HG03139 (cell line): ENCODE data around the gene LSR.
"Not testable (repeated sequence)": the region's sequence is repeated elsewhere in the genome, so short reads cannot be mapped to it uniquely, and the experiment has no call there.

Experiments
- ATAC-seq: cut with Tn5 transposase; IDR thresholded peaks from one replicate; pipeline ENCODE4 v1.9.1; 2021; ENCODE audit not compliant: unreplicated experiment

Gene LSR

GRCh38 chr19:35284153-35285094, 35.6 kb downstream of the LSR start:
- ATAC-seq: no peak

GRCh38 chr19:35285095-35285449, 36.3 kb downstream of the LSR start:
- no peak for ATAC-seq

- ATAC-seq: not testable (repeated sequence)
Measured at GRCh38 chr19:35285465-35285864, 36.7 kb downstream of the LSR start.

GRCh38 chr19:35286101-35286500, 37.3 kb downstream of the LSR start:
- not testable (repeated sequence) for ATAC-seq

- ATAC-seq: no peak
Measured at GRCh38 chr19:35287713-35288112, 38.9 kb downstream of the LSR start.

GRCh38 chr19:35288331-35288730, 39.5 kb downstream of the LSR start:
- ATAC-seq: no peak

- no peak for ATAC-seq
Measured at GRCh38 chr19:35288906-35289305, 40.1 kb downstream of the LSR start.

- no peak for ATAC-seq
Measured at GRCh38 chr19:35290381-35291127, 41.8 kb downstream of the LSR start.

- ATAC-seq: no peak
Measured at GRCh38 chr19:35291259-35291658, 42.5 kb downstream of the LSR start.

- ATAC-seq: no peak
Measured at GRCh38 chr19:35291916-35292315, 43.1 kb downstream of the LSR start, which contains the start of gene MAG. TSS of gene MAG (plus strand) at chr19:35292161. CDS start at chr19:35295409, 3,248 bp downstream.

- ATAC-seq: no peak
Measured at GRCh38 chr19:35292421-35293362, 43.9 kb downstream of the LSR start.

- ATAC-seq: no peak
Measured at GRCh38 chr19:35293363-35293739, 44.5 kb downstream of the LSR start.

GRCh38 chr19:35293808-35294207, 45.0 kb downstream of the LSR start:
- no peak for ATAC-seq

GRCh38 chr19:35294328-35294727, 45.5 kb downstream of the LSR start:
- ATAC-seq: no peak

GRCh38 chr19:35294859-35295791, 46.3 kb downstream of the LSR start:
- ATAC-seq: no peak

- ATAC-seq: no peak
Measured at GRCh38 chr19:35295792-35296462, 47.1 kb downstream of the LSR start.

GRCh38 chr19:35296644-35297514, 48.1 kb downstream of the LSR start:
- ATAC-seq: no peak

- no peak for ATAC-seq
Measured at GRCh38 chr19:35297515-35297848, 48.7 kb downstream of the LSR start.
